SU-DHL-6 (cell line): ENCODE data around the gene ZGPAT.

Experiments used
- H2AFZ ChIP-seq: fragments of 200-600 bp; sonication (generic); 2 replicates; pipeline ENCODE4 v1.6.1; 2014; ENCODE audit warnings: low read depth, mild to moderate bottlenecking, moderate library complexity, mixed read lengths, antibody characterized with exemption, low read length; ENCODE audit not compliant: severe bottlenecking
- H3F3A ChIP-seq: fragments of 200-600 bp; shearing (Covaris generic); 2 replicates; pipeline ENCODE4 v1.6.0; 2016; ENCODE audit warnings: antibody characterized with exemption, mild to moderate bottlenecking; ENCODE audit not compliant: insufficient read depth
- H3K27ac ChIP-seq: fragments of 200-600 bp; sonication (generic); 2 replicates; pipeline ENCODE4 v1.5.1; 2016; ENCODE audit warnings: low read depth, mild to moderate bottlenecking, low read length, moderate library complexity, mixed read lengths
- H3K27me3 ChIP-seq: fragments of 200-600 bp; sonication (generic), shearing (Covaris generic); 2 replicates; pipeline ENCODE4 v1.6.0; 2014; ENCODE audit warnings: mild to moderate bottlenecking, low read length
- H3K36me3 ChIP-seq: fragments of 200-600 bp; sonication (generic); 2 replicates; pipeline ENCODE4 v1.6.1; 2014; ENCODE audit warnings: mild to moderate bottlenecking, low read length, mixed read lengths
- H3K4me2 ChIP-seq: fragments of 300-600, 200-600 bp; shearing (Covaris generic), sonication (generic); 2 replicates; pipeline ENCODE4 v1.6.0; 2014; ENCODE audit warnings: low read length, low read depth, mild to moderate bottlenecking; ENCODE audit not compliant: poor library complexity, severe bottlenecking
- H3K4me3 ChIP-seq: fragments of 200-600 bp; sonication (generic); 2 replicates; pipeline ENCODE4 v1.5.1; 2014; ENCODE audit warnings: antibody characterized with exemption, low read length, mild to moderate bottlenecking, mixed read lengths; ENCODE audit not compliant: insufficient read depth, poor library complexity, severe bottlenecking
- H3K79me2 ChIP-seq: fragments of 200-600 bp; sonication (generic); 2 replicates; pipeline ENCODE4 v1.6.1; 2014; ENCODE audit warnings: mild to moderate bottlenecking, low read length, moderate library complexity; ENCODE audit not compliant: insufficient read depth
- H3K9ac ChIP-seq: fragments of 200-600 bp; sonication (generic); 2 replicates; pipeline ENCODE4 v1.7.0; 2014; ENCODE audit warnings: mild to moderate bottlenecking, low read length
- H3K9me2 ChIP-seq: fragments of 200-600 bp; sonication (generic); replicated peaks from 2 replicates; pipeline ENCODE4 v1.6.1; 2014; ENCODE audit warnings: low read length; ENCODE audit not compliant: insufficient read depth
- H3K9me3 ChIP-seq: fragments of 200-600 bp; sonication (generic); 2 replicates; pipeline ENCODE4 v1.6.1; 2014; ENCODE audit warnings: low read length, mixed read lengths; ENCODE audit not compliant: insufficient read depth
- H4K20me1 ChIP-seq: fragments of 200-600 bp; sonication (generic); 2 replicates; pipeline ENCODE4 v1.6.1; 2014; ENCODE audit warnings: low read depth, mild to moderate bottlenecking, antibody characterized with exemption, low read length, moderate library complexity, mixed read lengths
- CTCF ChIP-seq: fragments of 200-600 bp; sonication (generic); IDR thresholded peaks from one replicate; pipeline ENCODE4 v1.5.1; 2017; ENCODE audit warnings: antibody characterized with exemption, mild to moderate bottlenecking, low read length, moderate library complexity; ENCODE audit not compliant: insufficient read depth, poor library complexity, severe bottlenecking
- EZH2phosphoT487 ChIP-seq: fragments of 200-600 bp; sonication (generic), shearing (Covaris generic); conservative IDR thresholded peaks from 2 replicates; pipeline ENCODE4 v1.6.1; 2018; ENCODE audit warnings: mild to moderate bottlenecking, antibody characterized with exemption, low read length, moderate library complexity, mixed read lengths

The ZGPAT gene

DNA sequence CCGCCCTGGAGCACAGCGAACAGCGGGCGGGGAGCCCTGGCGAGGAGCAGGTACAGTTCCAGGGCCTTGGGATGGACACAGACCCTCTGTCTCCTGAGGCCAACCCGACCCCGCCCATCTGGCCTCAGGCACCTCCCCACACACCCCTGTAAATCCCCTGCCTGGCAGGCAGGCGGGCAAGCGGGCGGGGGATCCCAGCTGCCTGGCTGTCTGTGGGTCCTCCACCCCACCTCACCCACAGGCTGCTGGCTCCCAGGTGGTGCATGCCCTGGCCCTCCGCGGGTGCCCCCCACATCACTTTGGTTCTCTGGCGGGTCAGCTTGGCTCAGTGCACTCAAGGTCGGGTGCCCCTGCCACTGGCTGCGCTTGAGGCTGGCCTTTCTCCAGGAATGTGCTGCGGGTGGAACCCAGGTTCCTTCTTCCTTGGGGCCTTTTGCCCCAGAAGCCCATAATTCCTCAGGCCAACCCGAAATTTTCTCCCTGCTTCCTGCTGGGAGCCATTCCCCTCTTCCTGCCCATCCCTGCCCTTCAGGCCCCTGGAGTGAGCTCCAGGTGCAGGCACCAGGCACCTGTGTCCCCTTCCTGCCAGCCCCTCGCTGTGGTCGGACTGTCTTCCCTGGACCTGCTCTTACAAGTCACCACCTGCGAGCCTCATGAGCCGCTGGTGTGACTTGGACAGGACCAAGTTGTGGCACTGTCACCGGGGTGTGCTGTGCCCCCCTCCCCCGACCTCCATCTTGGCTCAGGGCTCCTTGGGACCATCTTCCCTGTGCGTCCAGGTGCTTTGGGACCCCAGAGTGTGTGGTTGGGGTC lies 16.7 kb upstream of the ZGPAT start:
- H2AFZ ChIP-seq, result no peak overlapping the region
- H3F3A ChIP-seq, result no peaks in the 10 kb centered on the region
- no peaks in the 10 kb centered on the region for H3K9me3 ChIP-seq
- no peaks in the 10 kb centered on the region for H3K9me2 ChIP-seq
- H4K20me1 ChIP-seq, result no peaks in the 10 kb centered on the region
- H3K27ac ChIP-seq, result no peak overlapping the region
- H3K9ac ChIP-seq, result no peak overlapping the region
- H3K27me3 ChIP-seq, result no peaks in the 10 kb centered on the region
- H3K36me3 ChIP-seq, result no peaks in the 10 kb centered on the region
- no peak overlapping the region for H3K4me3 ChIP-seq
- H3K4me2 ChIP-seq, result no peak overlapping the region
- TF ChIP-seq EZH2phosphoT487 (no peak), CTCF (no peak)
- H3K79me2 ChIP-seq, result no peaks in the 10 kb centered on the region

GRCh38 chr20:63691711-63692435 lies 16.0 kb upstream of the ZGPAT start:
- no peak overlapping the region for H3K27ac ChIP-seq
- no peaks in the 10 kb centered on the region for H3K36me3 ChIP-seq
- H3K4me2 ChIP-seq, result no peak overlapping the region

DNA sequence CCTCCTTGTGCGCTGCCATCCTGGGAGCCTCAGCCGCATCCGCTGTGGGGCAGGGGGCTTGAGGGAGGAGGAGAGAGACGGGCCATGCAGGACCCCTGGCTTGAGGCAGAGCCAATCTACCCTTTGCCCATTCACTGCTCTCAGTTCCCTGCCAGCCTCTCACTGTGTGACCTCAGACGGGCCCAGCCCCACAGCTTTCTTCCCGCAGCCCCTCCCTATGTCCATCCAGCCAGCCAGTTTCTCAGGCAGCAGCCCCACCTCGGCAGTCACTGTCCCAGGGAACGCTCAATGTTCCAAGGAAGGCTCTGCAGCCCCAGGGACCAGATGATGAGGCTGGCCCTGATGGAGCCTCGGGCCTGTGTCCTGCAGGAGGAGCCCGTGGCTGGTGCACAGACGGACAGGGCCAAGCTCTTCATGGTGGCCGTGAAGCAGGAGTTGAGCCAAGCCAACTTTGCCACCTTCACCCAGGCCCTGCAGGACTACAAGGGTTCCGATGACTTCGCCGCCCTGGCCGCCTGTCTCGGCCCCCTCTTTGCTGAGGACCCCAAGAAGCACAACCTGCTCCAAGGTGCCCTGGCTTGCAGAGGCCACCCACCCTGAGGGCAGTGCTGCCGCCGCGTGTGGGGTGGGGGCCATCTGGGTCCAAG lies 15.3 kb upstream of the ZGPAT start:
- Histone ChIP-seq H3F3A (no peaks in the 10 kb centered on the region), H3K79me2 (no peaks in the 10 kb centered on the region), H3K27me3 (no peaks in the 10 kb centered on the region), H3K4me3 (no peak overlapping the region), H3K9me2 (no peaks in the 10 kb centered on the region), H3K9ac (no peak overlapping the region), H2AFZ (no peak overlapping the region), H3K4me2 (no peak overlapping the region), H4K20me1 (no peaks in the 10 kb centered on the region), H3K27ac (no peak overlapping the region), H3K9me3 (no peaks in the 10 kb centered on the region), H3K36me3 (no peaks in the 10 kb centered on the region)
- TF ChIP-seq CTCF (no peak), EZH2phosphoT487 (no peak)

More at GRCh38 chr20:63691711-63692435, 16.0 kb upstream of the ZGPAT start:
- Histone ChIP-seq H3K79me2 (no peaks in the 10 kb centered on the region), H2AFZ (no peak overlapping the region), H3F3A (no peaks in the 10 kb centered on the region), H3K9ac (no peak overlapping the region), H4K20me1 (no peaks in the 10 kb centered on the region), H3K9me2 (no peaks in the 10 kb centered on the region), H3K4me3 (no peak overlapping the region), H3K27me3 (no peaks in the 10 kb centered on the region), H3K9me3 (no peaks in the 10 kb centered on the region)
- no peak for TF ChIP-seq CTCF
- no peak for TF ChIP-seq EZH2phosphoT487
